ENCODE measurements around the gene ELN. TPM values are rescaled to one million over a fixed set of nuclear protein-coding genes. Genes with fewer than 3 reads are reported as not detected.

ELN gene
- total and polyA plus RNA-seq, 2 of the 4 experiments (the other 2 are of a cell fraction), result 2.2 to 14.3 TPM

- Histone ChIP-seq H2BK15ac (ENCODE audit: low read depth, low read length) (no peak overlapping the region), H2AFZ (replicated peaks; ENCODE audit: low read length, poor library complexity) (no peak overlapping the region), H3K9ac (ENCODE audit: low read depth, low read length) (no peak overlapping the region), H3K4me1 (ENCODE audit: control insufficient read depth, insufficient read depth, low read length) (peaks cover 7% of the 10 kb centered on the region; the same call in 1 of the 2 replicates), H2BK5ac (ENCODE audit: low read depth, low read length, poor library complexity, severe bottlenecking) (no peak overlapping the region), H4K20me1 (ENCODE audit: insufficient read depth, low read length) (no peaks in the 10 kb centered on the region), H4K8ac (ENCODE audit: low read depth in 2 of 2, low read length in 2 of 2) (no peak overlapping the region), H3K4me2 (ENCODE audit: low read depth, low read length) (no peak overlapping the region), H3K4ac (ENCODE audit: low read depth, low read length) (no peak overlapping the region), H3K18ac (ENCODE audit: low read depth, low read length) (no peak overlapping the region), H3K27me3 (ENCODE audit: control insufficient read depth, insufficient read depth, low read length) (no peaks in the 10 kb centered on the region), H3K9me1 (ENCODE audit: insufficient read depth, low read length) (no peaks in the 10 kb centered on the region), H2BK20ac (ENCODE audit: low read depth, low read length) (no peak overlapping the region), H3K9me3 (ENCODE audit: control insufficient read depth, insufficient read depth, low read length) (no peaks in the 10 kb centered on the region), H3K4me3 (ENCODE audit: insufficient read depth, low read depth, low read length) (no peak overlapping the region), H4K5ac (ENCODE audit: low read depth, low read length) (no peak overlapping the region), H2AK5ac (ENCODE audit: low read depth, low read length) (no peak overlapping the region), H3K27ac (ENCODE audit: insufficient read depth, low read length) (no peak overlapping the region), H3K79me1 (ENCODE audit: low read depth in 1 of 2, low read length in 2 of 2) (no peaks in the 10 kb centered on the region), H2BK120ac (ENCODE audit: low read depth, low read length) (no peak overlapping the region), H3K56ac (ENCODE audit: extremely low read depth, insufficient read depth, low read length) (no peak overlapping the region), H4K91ac (ENCODE audit: insufficient read depth, low read depth, low read length) (no peak overlapping the region), H2AK9ac (replicated peaks; ENCODE audit: low read depth, low read length, poor library complexity) (no peak overlapping the region), H3K36me3 (ENCODE audit: control insufficient read depth, insufficient read depth, low read length) (no peaks in the 10 kb centered on the region), H3K14ac (replicated peaks; ENCODE audit: low read depth, low read length) (no peak overlapping the region), H3K23ac (ENCODE audit: low read depth, low read length) (no peak overlapping the region)
- no TSS peak for BruUV-seq (replicated peaks)
- CTCF ChIA-PET, result no interaction called here
- in situ Hi-C loops (cut with MboI; ENCODE audit: low sequenced_read_pairs) (no loop called here), dilution Hi-C loops (cut with HindIII; ENCODE audit: low sequenced_read_pairs, unreplicated experiment) (no loop called here), intact Hi-C loops (cut with micrococcal nuclease) (no loop called here)
- POLR2A ChIA-PET (ENCODE audit: unreplicated experiment), result no interaction called here
- DNase-seq, result no peak
- no peak for ATAC-seq (ENCODE audit: low read depth)
- 62% methylated on average over 8 of the region's 22 CpGs; no CpG with 5 or more reads in 1 of the 2 experiments for WGBS, 2 experiments (ENCODE audit: extremely low coverage in 2 of 2, insufficient read length in 1 of 2)
- TF ChIP-seq MAZ (IDR thresholded peaks at IDR 0.05; ENCODE audit: borderline replicate concordance, low read depth, low read length), result no peak
- TF ChIP-seq RFX5 (IDR thresholded peaks at IDR 0.05; ENCODE audit: low read depth, low read length), result no peak
- TF ChIP-seq MAFK (IDR thresholded peaks at IDR 0.05; ENCODE audit: low read depth, low read length), result no peak
- no peak for TF ChIP-seq CEBPB (IDR thresholded peaks at IDR 0.05; ENCODE audit: low read depth, low read length)
- TF ChIP-seq CTCF (conservative IDR thresholded peaks at IDR 0.05; ENCODE audit: low read depth, low read length), result no peak
- no peak for TF ChIP-seq RAD21 (IDR thresholded peaks at IDR 0.05; ENCODE audit: low read length)
- no peak for TF ChIP-seq SMC3 (IDR thresholded peaks at IDR 0.05; ENCODE audit: low read depth, low read length)
- no peak for TF ChIP-seq USF2 (IDR thresholded peaks at IDR 0.05; ENCODE audit: low read depth, low read length)
- no peak for TF ChIP-seq BHLHE40 (IDR thresholded peaks at IDR 0.05; ENCODE audit: low read depth, low read length)
- no peak for TF ChIP-seq FOS (IDR thresholded peaks at IDR 0.05; ENCODE audit: low read depth, low read length)
- TF ChIP-seq ELK1 (IDR thresholded peaks at IDR 0.05; ENCODE audit: borderline replicate concordance, low read depth, low read length), result no peak
- no peak for TF ChIP-seq POLR2A (IDR thresholded peaks at IDR 0.05; ENCODE audit: low read depth, low read length)
- no peak for TF ChIP-seq RCOR1 (IDR thresholded peaks at IDR 0.05; ENCODE audit: insufficient replicate concordance, low read length)
- no peak for TF ChIP-seq MXI1 (IDR thresholded peaks at IDR 0.05; ENCODE audit: borderline replicate concordance, low read depth, low read length)
- no peak for TF ChIP-seq NFE2L2 (IDR thresholded peaks at IDR 0.05; ENCODE audit: low read depth, low read length)
- no peak for TF ChIP-seq CHD1 (IDR thresholded peaks at IDR 0.05; ENCODE audit: low read depth, low read length)
Observed at GRCh38 chr7:73983437-73984164, 44.4 kb upstream of the ELN start.

All from IMR-90 (cell line).